D721Med (cell line): ENCODE results near the gene ITGA8.

Source experiments
- DNase-seq: peaks from one replicate; pipeline ENCODE4 v3.0.0; 2011; ENCODE audit warnings: low spot score; ENCODE audit not compliant: insufficient read length
- FAIRE-seq: peaks from 2 replicates; lab custom pipeline; 2011; peaks lifted over from hg19 to GRCh38; lab: Jason Lieb, UNC
- TF ChIP-seq, protein P1 (sequence below): IDR thresholded peaks from 2 replicates; pipeline ENCODE4 v1.5.1; 2012; ENCODE audit warnings: mild to moderate bottlenecking, control low read depth; ENCODE audit not compliant: insufficient read depth; ENCODE audit errors: missing control alignments

Gene ITGA8

DNA sequence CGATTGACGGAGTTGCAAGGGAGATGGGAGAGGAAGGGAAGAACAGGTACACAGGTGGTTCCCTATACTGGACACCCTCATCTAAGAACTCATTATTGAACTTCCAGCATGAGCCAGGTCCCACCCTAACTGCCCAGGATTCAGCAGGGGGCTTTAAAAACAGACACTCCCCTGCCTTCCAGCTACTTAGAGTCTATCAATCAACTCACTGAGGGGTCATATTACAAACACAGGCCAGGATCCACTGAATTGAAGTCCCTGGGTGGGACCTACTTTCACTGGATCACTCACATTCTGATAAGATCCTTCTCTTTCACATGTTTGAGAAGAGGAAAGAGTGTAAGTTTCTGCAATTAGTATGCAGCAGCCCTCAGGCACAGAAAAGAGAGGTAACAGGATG is 92.8 kb downstream of the ITGA8 start:
- FAIRE-seq: no peak
- TF ChIP-seq, protein P1, sequence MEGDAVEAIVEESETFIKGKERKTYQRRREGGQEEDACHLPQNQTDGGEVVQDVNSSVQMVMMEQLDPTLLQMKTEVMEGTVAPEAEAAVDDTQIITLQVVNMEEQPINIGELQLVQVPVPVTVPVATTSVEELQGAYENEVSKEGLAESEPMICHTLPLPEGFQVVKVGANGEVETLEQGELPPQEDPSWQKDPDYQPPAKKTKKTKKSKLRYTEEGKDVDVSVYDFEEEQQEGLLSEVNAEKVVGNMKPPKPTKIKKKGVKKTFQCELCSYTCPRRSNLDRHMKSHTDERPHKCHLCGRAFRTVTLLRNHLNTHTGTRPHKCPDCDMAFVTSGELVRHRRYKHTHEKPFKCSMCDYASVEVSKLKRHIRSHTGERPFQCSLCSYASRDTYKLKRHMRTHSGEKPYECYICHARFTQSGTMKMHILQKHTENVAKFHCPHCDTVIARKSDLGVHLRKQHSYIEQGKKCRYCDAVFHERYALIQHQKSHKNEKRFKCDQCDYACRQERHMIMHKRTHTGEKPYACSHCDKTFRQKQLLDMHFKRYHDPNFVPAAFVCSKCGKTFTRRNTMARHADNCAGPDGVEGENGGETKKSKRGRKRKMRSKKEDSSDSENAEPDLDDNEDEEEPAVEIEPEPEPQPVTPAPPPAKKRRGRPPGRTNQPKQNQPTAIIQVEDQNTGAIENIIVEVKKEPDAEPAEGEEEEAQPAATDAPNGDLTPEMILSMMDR: no peak
- DNase-seq: no peak

DNA sequence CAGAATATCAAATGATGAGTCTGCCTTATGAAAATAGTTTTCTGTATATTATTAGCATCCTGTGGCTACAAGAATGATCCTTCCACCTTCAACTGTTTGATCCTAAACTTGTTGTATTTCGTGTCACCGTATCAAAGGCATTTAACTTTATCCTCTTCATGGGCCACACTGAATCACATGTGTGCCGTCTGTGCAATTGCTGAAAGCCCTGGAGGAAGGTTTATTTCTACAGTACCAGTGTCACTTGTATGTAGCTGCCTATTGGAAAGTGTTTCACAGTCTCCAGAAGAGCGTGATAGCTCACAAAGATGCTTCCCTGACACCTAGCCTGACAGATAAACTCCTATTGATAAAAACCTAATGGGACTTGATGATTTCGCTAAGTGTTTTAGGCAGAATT is 94.5 kb downstream of the ITGA8 start:
- TF ChIP-seq, protein P1: no peak
- DNase-seq: no peak
- no peak for FAIRE-seq

DNA sequence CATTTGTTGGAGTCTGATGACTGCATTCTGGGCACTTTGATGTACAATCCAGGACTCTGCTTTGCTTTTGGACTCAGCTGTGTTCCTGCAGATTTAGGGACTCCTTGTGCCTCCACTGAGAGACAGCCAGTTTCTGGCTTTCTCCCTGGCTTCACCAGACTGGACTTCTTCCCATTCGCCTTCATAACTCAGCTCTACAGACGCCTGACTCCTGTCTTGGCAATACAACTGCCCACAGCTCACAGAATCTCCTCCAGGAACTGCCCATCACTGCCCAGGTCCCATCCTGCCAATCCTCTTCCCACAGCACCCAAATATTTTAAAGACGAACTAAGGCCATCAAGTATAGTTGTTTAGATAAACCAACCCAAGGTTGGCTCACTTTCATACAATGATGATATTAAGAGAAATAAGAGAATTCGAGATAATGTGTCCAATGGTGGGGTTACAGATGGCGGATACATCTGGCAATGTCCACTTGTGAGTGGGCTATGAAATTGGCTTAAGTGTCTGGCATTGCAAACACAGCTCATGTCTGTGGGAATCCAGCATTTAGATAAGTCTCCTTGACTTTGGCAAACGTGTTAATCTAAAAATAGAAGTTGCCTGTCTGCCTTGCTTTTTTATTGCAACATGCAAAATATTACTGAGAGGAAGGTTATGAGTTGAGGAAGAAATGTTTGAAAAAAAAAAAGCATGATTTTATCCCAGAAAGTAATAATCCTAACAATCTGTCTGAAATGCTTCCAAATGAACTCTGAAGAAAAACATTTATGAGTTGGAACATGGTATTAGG is 95.1 kb downstream of the ITGA8 start:
- no peak for DNase-seq

DNA sequence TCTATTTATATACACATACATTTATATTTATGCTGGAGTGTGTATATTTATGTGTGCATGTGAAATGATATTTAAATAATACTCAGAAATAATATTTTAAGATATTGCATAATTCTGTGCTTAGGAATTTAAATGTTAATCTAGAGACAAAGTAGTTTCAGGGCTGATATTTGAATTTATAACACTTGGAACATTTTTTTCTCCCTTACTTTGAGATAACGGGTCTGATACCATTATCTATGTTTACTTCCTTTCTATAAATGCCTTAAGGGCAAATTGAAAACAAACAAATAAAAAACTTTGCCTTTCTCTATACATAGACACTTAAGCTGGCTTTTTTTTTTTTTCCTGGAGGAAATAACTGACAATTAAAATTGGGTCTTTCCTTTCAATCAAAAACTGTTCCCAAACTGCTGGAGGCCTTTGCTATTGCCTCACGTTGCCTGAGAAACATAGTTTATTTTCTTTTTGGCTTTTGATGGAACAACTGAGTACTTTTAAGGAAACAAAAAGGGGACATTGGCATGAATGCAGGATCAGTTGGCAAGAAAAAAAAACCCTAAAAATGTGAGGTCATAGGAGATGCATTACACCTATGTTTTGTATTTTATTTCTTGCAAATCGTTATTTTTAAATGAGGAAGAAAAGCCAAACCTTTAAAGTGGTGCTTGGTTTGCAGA is 98.7 kb downstream of the ITGA8 start:
- DNase-seq (no peak), FAIRE-seq (no peak)
- TF ChIP-seq, protein P1: no peak

More for the DNA sequence above, 95.1 kb downstream of the ITGA8 start:
- no peak for FAIRE-seq
- TF ChIP-seq, protein P1: no peak

DNA sequence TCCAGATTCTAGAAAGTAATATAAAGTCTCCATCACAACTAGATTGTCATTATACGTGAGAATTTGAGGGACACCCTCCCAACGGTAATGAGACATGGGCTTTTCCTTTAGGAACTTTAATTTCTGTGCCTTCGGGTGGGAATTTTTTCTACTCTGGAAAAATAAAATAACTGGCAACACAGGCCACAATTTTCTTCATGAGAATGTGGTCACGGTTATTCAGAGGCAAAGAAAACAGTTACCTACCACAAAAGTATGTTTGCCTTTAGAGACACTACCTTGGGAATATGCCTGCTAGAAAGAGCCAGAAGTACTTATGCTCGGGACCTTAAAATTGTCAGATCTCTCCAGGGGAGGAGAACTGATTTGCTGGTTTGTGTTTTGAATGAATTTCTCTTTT is 99.4 kb downstream of the ITGA8 start:
- DNase-seq (no peak), FAIRE-seq (no peak)
- TF ChIP-seq, protein P1: no peak

DNA sequence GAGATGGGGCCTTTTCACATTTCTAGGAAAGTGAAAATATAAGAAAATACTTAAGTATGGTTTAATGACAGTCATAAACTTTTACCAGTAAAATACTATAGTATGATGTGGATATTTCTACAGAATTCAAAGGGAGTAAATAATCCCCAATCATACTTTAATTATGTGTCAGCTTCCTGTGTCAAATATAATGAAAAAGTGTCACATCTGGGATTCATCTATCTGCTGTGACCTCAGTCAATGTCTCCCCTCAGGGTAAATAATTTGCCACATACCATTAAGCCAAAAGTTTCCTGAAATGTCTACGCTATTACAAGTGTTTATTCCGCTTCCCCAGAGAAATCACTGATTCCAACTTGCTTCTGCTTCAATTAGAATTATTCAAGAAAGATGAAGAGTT is 110.5 kb downstream of the ITGA8 start:
- DNase-seq: no peak
- FAIRE-seq: no peak
- TF ChIP-seq, protein P1: no peak

DNA sequence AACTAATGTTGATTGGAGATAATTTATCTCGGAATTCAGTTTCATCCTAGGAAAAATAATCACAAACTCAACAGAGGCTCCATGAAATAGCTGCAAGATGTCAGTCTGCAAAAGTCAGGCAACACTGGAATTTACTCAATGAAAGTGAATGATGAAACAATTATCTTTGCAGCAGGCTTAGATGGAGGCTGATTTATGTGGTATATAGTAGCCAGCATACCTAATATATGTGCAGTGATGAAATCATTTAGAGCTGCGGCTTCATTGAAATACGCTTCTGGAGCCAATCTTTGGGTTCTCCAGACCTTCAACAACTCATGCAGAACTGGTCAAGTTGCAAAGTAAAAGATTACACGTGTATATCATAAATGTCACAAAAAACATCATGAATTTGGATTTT is 113.3 kb downstream of the ITGA8 start:
- DNase-seq (no peak), FAIRE-seq (no peak)
- TF ChIP-seq, protein P1: no peak
